PC-9 (cell line): ENCODE measurements around the gene TRA2B.

ENCODE experiments used
- CTCF ChIP-seq: fragments of 200-600 bp; sonication (generic); conservative IDR thresholded peaks from 2 replicates; pipeline ENCODE4 v1.6.1; 2017; ENCODE audit warnings: mixed run types, antibody characterized with exemption, mild to moderate bottlenecking, moderate library complexity
- EZH2 ChIP-seq: fragments of 200-600 bp; sonication (generic); IDR thresholded peaks from 2 replicates; pipeline ENCODE4 v1.8.0; 2017; ENCODE audit warnings: antibody characterized with exemption, low read depth

- no peak for TF ChIP-seq CTCF
- no peak for TF ChIP-seq EZH2
Observed at GRCh38 chr3:185978516-185978915, 40.7 kb upstream of the TRA2B start.
